HepG2 (cell line): ENCODE results near the gene NKD1. TPM values are rescaled to one million over a fixed set of nuclear protein-coding genes. Genes with fewer than 3 reads are reported as not detected.

ENCODE experiments used
- ATAC-seq: fragments of 200-7000 bp; cut with Tn5 transposase; 3 replicates; pipeline ENCODE4 v1.9.1; 2020; ENCODE audit warnings: mild to moderate bottlenecking, moderate library complexity
- BruUV-seq: library from RNA; stranded (reverse); fragments of 400-500 nt; replicated peaks from 2 replicates; lab custom pipeline; 2021; lab: Mats Ljungman, UMichigan
- CTCF ChIA-PET: fragments of 300-600 bp; formaldehyde crosslinking; extraction: SDS; loops from one replicate; lab custom pipeline; 2021; ENCODE audit warnings: low total read pairs, inconsistent platforms, low intra/inter-chr PET ratio; lab: Yijun Ruan, JAX
- POLR2A ChIA-PET: fragments of 350-600 bp; sonication (Branson Sonifier 250); formaldehyde crosslinking; loops from one replicate; lab custom pipeline; 2020; ENCODE audit warnings: antibody characterized with exemption, inconsistent platforms; lab: Yijun Ruan, JAX
- DNase-seq: peaks from one replicate; pipeline ENCODE4 v3.0.0-alpha.2; 2015; ENCODE audit warnings: low spot score
- FAIRE-seq: peaks from 3 replicates; lab custom pipeline; 2011; peaks lifted over from hg19 to GRCh38; lab: Jason Lieb, UNC
- H2AFZ ChIP-seq: one replicate; pipeline ENCODE4 v1.6.1; 2011; ENCODE audit warnings: low read length, inconsistent platforms
- H3K27ac ChIP-seq: fragments of 300-600 bp; 3 replicates; pipeline ENCODE4 v1.8.0; 2011; ENCODE audit warnings: mixed run types, mild to moderate bottlenecking, mixed read lengths, low read length, inconsistent platforms; ENCODE audit not compliant: insufficient read depth; ENCODE audit errors: extremely low read length
- H3K27me3 ChIP-seq, 2 experiments: fragments of 200-600 bp in 1 of 2; 2 replicates in 1 of 2; 3 replicates in 1 of 2; pipeline versions ENCODE4 v1.6.0 to v1.8.0; 2011; ENCODE audit warnings: low read length in 2 of 2, mild to moderate bottlenecking in 2 of 2, moderate library complexity in 2 of 2, inconsistent platforms in 1 of 2; ENCODE audit not compliant: insufficient read depth in 2 of 2, control insufficient read depth in 1 of 2
- H3K36me3 ChIP-seq, 2 experiments: fragments of 200-600 bp in 1 of 2; replicated peaks in 1 of 2; 2 replicates in 1 of 2; 3 replicates in 1 of 2; pipeline versions ENCODE4 v1.5.1 to v1.8.0; 2011; ENCODE audit warnings: low read length in 2 of 2, inconsistent platforms in 1 of 2; ENCODE audit not compliant: insufficient read depth in 2 of 2, control insufficient read depth in 1 of 2
- H3K4me1 ChIP-seq: 2 replicates; pipeline ENCODE4 v1.5.1; 2012; ENCODE audit warnings: low read length, inconsistent platforms; ENCODE audit not compliant: insufficient read depth
- H3K4me2 ChIP-seq: 2 replicates; pipeline ENCODE4 v1.6.0; 2011; ENCODE audit warnings: low read depth, low read length, inconsistent platforms
- H3K4me3 ChIP-seq, 3 experiments: fragments of 200-600 bp in 1 of 3; sonication (generic), shearing (Covaris generic) in 1 of 3; replicated peaks in 1 of 3; 2 replicates each; pipeline ENCODE4 v1.5.1; 2011 to 2016; ENCODE audit warnings: low read length in 3 of 3, inconsistent platforms in 2 of 3, low read depth in 2 of 3, mild to moderate bottlenecking in 2 of 3, control low read depth in 1 of 3, mixed read lengths in 1 of 3; ENCODE audit not compliant: insufficient read depth in 1 of 3
- H3K79me2 ChIP-seq: one replicate; pipeline ENCODE4 v1.6.1; 2011; ENCODE audit warnings: low read length, inconsistent platforms; ENCODE audit not compliant: insufficient read depth
- H3K9ac ChIP-seq: 2 replicates; pipeline ENCODE4 v1.6.0; 2011; ENCODE audit warnings: mild to moderate bottlenecking, low read depth, low read length, inconsistent platforms; ENCODE audit not compliant: insufficient read depth
- H3K9me3 ChIP-seq: 2 replicates; pipeline ENCODE4 v1.5.1; 2012; ENCODE audit warnings: mild to moderate bottlenecking, low read length
- H4K20me1 ChIP-seq: 2 replicates; pipeline ENCODE4 v1.6.0; 2011; ENCODE audit warnings: inconsistent platforms, mild to moderate bottlenecking, low read length, moderate library complexity; ENCODE audit not compliant: insufficient read depth
- MED13 ChIP-seq: sonication (generic); formaldehyde crosslinking; IDR thresholded peaks from 2 replicates; pipeline ENCODE4 v1.5.0; 2020; ENCODE audit warnings: missing genetic modification reagents
- NFATC3 ChIP-seq: sonication (generic); formaldehyde crosslinking; IDR thresholded peaks from 2 replicates; pipeline ENCODE4 v1.5.1; 2020; ENCODE audit warnings: mild to moderate bottlenecking, missing genetic modification reagents
- ZBTB37 ChIP-seq: sonication (generic); formaldehyde crosslinking; IDR thresholded peaks from 2 replicates; pipeline ENCODE4 v1.4.0; 2020; ENCODE audit warnings: mild to moderate bottlenecking, missing genetic modification reagents
- ZNF20 ChIP-seq: sonication (generic); formaldehyde crosslinking; IDR thresholded peaks from 2 replicates; pipeline ENCODE4 v1.4.0; 2020; ENCODE audit warnings: mild to moderate bottlenecking, moderate library complexity, missing genetic modification reagents
- ZNF354B ChIP-seq: sonication (generic); formaldehyde crosslinking; IDR thresholded peaks from 2 replicates; pipeline ENCODE4 v1.8.0; 2022; ENCODE audit warnings: mild to moderate bottlenecking, missing genetic modification reagents
- ZNF564 ChIP-seq: sonication (generic); formaldehyde crosslinking; IDR thresholded peaks from 2 replicates; pipeline ENCODE4 v1.8.1; 2023; ENCODE audit warnings: mild to moderate bottlenecking, missing genetic modification reagents
- ZNF780A ChIP-seq: sonication (generic); formaldehyde crosslinking; IDR thresholded peaks from 2 replicates; pipeline ENCODE4 v1.8.0; 2022; ENCODE audit warnings: mild to moderate bottlenecking, missing genetic modification reagents, moderate library complexity
- WGBS: methylation state at CpG from one replicate; pipeline ENCODE4 v1.1.6; 2017; ENCODE audit warnings: low lambda C conversion rate; 5-methylcytosine and 5-hydroxymethylcytosine counted together
- in situ Hi-C: cut with HindIII; loops from 2 replicates; pipeline ENCODE4 v1.10.0; 2017; ENCODE audit warnings: low pct_unique_long_range_greater_than_20kb; ENCODE audit not compliant: extremely low pct_ligation_motif_present
- intact Hi-C: fragments of 100-400 bp; cut with micrococcal nuclease; formaldehyde crosslinking; loops from one replicate; pipeline ENCODE4 v1.10.0; 2022; ENCODE audit not compliant: unreplicated experiment
- polyA plus RNA-seq, 8 experiments: library from polyadenylated mRNA; depleted of rRNA in 3 of 8; stranded (reverse) in 7 of 8; unstranded in 1 of 8; fragments of >200 nt; fragmentation: Illumina TruSeq in 4 of 8; extraction: Trizol in 4 of 8; gene quantifications; 2 replicates each; pipeline versions ENCODE4 v1.2.1 to v1.2.3, GENCODE V29; 2011 to 2016; ENCODE audit warnings: low read depth in 4 of 8, missing spikeins in 1 of 8, mixed read lengths in 1 of 8; ENCODE audit not compliant: insufficient read depth in 1 of 8
- total RNA-seq, 5 experiments: library from RNA; depleted of rRNA; stranded (reverse); fragments of >200 nt; fragmentation: Illumina TruSeq; extraction: Trizol; gene quantifications; 2 replicates each; pipeline ENCODE4 v1.2.3, GENCODE V29; 2016; ENCODE audit warnings: low read depth in 1 of 5
- TF ChIP-seq, protein P1 (sequence below): sonication (generic); formaldehyde crosslinking; IDR thresholded peaks from 2 replicates; pipeline ENCODE4 v1.9.0; 2021; ENCODE audit warnings: missing genetic modification reagents, borderline replicate concordance
- TF ChIP-seq, protein P2 (sequence below): sonication (generic); formaldehyde crosslinking; IDR thresholded peaks from 2 replicates; pipeline ENCODE4 v1.4.0; 2020; ENCODE audit warnings: missing genetic modification reagents, mild to moderate bottlenecking, borderline replicate concordance
- TF ChIP-seq, protein P3 (sequence below): sonication (generic); formaldehyde crosslinking; IDR thresholded peaks from 2 replicates; pipeline ENCODE4 v1.5.0; 2020; ENCODE audit warnings: missing genetic modification reagents
- TF ChIP-seq, protein P4 (sequence below): sonication (generic); formaldehyde crosslinking; IDR thresholded peaks from 2 replicates; pipeline ENCODE4 v1.8.1; 2023; ENCODE audit warnings: missing genetic modification reagents, mild to moderate bottlenecking, borderline replicate concordance

NKD1 gene
- total and polyA plus RNA-seq, 2 of the 13 experiments (the other 11 are each of a cell fraction or from before 2014, with no cell fraction given) = 70.4 to 121 TPM

- TF ChIP-seq, protein P1, sequence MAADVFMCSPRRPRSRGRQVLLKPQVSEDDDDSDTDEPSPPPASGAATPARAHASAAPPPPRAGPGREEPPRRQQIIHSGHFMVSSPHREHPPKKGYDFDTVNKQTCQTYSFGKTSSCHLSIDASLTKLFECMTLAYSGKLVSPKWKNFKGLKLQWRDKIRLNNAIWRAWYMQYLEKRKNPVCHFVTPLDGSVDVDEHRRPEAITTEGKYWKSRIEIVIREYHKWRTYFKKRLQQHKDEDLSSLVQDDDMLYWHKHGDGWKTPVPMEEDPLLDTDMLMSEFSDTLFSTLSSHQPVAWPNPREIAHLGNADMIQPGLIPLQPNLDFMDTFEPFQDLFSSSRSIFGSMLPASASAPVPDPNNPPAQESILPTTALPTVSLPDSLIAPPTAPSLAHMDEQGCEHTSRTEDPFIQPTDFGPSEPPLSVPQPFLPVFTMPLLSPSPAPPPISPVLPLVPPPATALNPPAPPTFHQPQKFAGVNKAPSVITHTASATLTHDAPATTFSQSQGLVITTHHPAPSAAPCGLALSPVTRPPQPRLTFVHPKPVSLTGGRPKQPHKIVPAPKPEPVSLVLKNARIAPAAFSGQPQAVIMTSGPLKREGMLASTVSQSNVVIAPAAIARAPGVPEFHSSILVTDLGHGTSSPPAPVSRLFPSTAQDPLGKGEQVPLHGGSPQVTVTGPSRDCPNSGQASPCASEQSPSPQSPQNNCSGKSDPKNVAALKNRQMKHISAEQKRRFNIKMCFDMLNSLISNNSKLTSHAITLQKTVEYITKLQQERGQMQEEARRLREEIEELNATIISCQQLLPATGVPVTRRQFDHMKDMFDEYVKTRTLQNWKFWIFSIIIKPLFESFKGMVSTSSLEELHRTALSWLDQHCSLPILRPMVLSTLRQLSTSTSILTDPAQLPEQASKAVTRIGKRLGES (CRISPR knock-in tag) = no peak
- TF ChIP-seq ZBTB37 (CRISPR knock-in tag) (no peak), ZNF564 (CRISPR knock-in tag) (no peak)
Observed at GRCh38 chr16:50666658-50667496, 118.7 kb downstream of the NKD1 start (continued).

GRCh38 chr16:50667497-50668367 lies 119.5 kb downstream of the NKD1 start:
- FAIRE-seq = peak; percentile 15
- POLR2A ChIA-PET = interaction anchor here (0.7 to 1.6 kb wide), 9 partner anchors 52 to 298 kb away, joined by 3 to 8 read pairs (median 4); partner anchors contain the start of gene NKD1
- WGBS = 47% methylated on average over 21 of the region's 21 CpGs
- TF ChIP-seq ZNF354B = no peak
- TF ChIP-seq NFATC3 = no peak
- TF ChIP-seq, protein P2, sequence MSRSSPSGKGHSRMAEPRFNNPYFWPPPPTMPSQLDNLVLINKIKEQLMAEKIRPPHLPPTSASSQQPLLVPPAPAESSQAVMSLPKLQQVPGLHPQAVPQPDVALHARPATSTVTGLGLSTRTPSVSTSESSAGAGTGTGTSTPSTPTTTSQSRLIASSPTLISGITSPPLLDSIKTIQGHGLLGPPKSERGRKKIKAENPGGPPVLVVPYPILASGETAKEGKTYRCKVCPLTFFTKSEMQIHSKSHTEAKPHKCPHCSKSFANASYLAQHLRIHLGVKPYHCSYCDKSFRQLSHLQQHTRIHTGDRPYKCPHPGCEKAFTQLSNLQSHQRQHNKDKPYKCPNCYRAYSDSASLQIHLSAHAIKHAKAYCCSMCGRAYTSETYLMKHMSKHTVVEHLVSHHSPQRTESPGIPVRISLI (CRISPR knock-in tag) = no peak
- TF ChIP-seq ZNF780A (CRISPR knock-in tag) = no peak
- no peak for TF ChIP-seq ZNF20
- TF ChIP-seq MED13 (CRISPR knock-in tag) = no peak
- TF ChIP-seq, protein P3, sequence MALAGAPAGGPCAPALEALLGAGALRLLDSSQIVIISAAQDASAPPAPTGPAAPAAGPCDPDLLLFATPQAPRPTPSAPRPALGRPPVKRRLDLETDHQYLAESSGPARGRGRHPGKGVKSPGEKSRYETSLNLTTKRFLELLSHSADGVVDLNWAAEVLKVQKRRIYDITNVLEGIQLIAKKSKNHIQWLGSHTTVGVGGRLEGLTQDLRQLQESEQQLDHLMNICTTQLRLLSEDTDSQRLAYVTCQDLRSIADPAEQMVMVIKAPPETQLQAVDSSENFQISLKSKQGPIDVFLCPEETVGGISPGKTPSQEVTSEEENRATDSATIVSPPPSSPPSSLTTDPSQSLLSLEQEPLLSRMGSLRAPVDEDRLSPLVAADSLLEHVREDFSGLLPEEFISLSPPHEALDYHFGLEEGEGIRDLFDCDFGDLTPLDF = no peak
- TF ChIP-seq, protein P4, sequence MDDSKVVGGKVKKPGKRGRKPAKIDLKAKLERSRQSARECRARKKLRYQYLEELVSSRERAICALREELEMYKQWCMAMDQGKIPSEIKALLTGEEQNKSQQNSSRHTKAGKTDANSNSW (CRISPR knock-in tag) = no peak

More at GRCh38 chr16:50667497-50668367, 119.5 kb downstream of the NKD1 start:
- Histone ChIP-seq H3K27ac (peak overlapping the region; percentile 20), H3K4me3 (peak overlapping the region in 1 of 3 experiments; percentile 13; a peak in 1 of 6 replicates), H2AFZ (no peak overlapping the region), H3K9me3 (peaks cover 25% of the 10 kb centered on the region), H3K36me3 (no peaks in the 10 kb centered on the region), H4K20me1 (no peaks in the 10 kb centered on the region), H3K4me2 (peak overlapping the region; percentile 58), H3K4me1 (peaks cover 39% of the 10 kb centered on the region), H3K27me3 (no peaks in the 10 kb centered on the region), H3K9ac (no peak overlapping the region), H3K79me2 (no peaks in the 10 kb centered on the region)
- peak; percentile 67 for ATAC-seq
- in situ Hi-C loops = loop anchor here (5.0 to 10.0 kb wide), 3 partner anchors 140 to 403 kb away; partner anchors contain the start of gene ADCY7
- BruUV-seq = no TSS peak
- DNase-seq = no peak
- intact Hi-C loops = loop anchor here (5.0 to 10.0 kb wide), 3 partner anchors 75 to 423 kb away; partner anchors contain the start of gene CYLD
- CTCF ChIA-PET = interaction anchor here (0.6 to 3.3 kb wide), 3 partner anchors 80 to 526 kb away, joined by 3 to 19 read pairs (median 9); no protein-coding TSS in a partner anchor
